ENCODE results near the gene SPC24.
"Not testable (repeated sequence)": the region's sequence is repeated elsewhere in the genome, so short reads cannot be mapped to it uniquely, and the experiment has no call there.

The SPC24 gene

GRCh38 chr19:11121963-11122362, 33.6 kb downstream of the SPC24 start:
- not testable (repeated sequence) for DNase-seq

- DNase-seq = no peak
Observed at GRCh38 chr19:11116507-11116906, 39.1 kb downstream of the SPC24 start.

- DNase-seq = no peak
Observed at GRCh38 chr19:11115895-11116446, 39.6 kb downstream of the SPC24 start.

GRCh38 chr19:11115042-11115441, 40.5 kb downstream of the SPC24 start:
- DNase-seq = no peak

- no peak for DNase-seq
Observed at GRCh38 chr19:11113140-11113708, 42.4 kb downstream of the SPC24 start.

GRCh38 chr19:11111771-11112144, 43.8 kb downstream of the SPC24 start:
- no peak for DNase-seq

GRCh38 chr19:11111117-11111770, 44.3 kb downstream of the SPC24 start:
- no peak for DNase-seq

GRCh38 chr19:11108746-11109145, 46.8 kb downstream of the SPC24 start:
- DNase-seq = no peak

GRCh38 chr19:11106477-11106876, 49.1 kb downstream of the SPC24 start:
- DNase-seq = no peak

- DNase-seq = no peak
Observed at GRCh38 chr19:11105014-11105636, 50.5 kb downstream of the SPC24 start.

GRCh38 chr19:11103667-11104066, 51.9 kb downstream of the SPC24 start:
- not testable (repeated sequence) for DNase-seq

GRCh38 chr19:11102944-11103343, 52.6 kb downstream of the SPC24 start:
- DNase-seq = no peak

- DNase-seq = no peak
Observed at GRCh38 chr19:11101057-11101456, 54.5 kb downstream of the SPC24 start.

- no peak for DNase-seq
Observed at GRCh38 chr19:11100049-11100448, 55.5 kb downstream of the SPC24 start.

- DNase-seq = no peak
Observed at GRCh38 chr19:11098861-11099260, 56.7 kb downstream of the SPC24 start.

GRCh38 chr19:11098327-11098726, 57.3 kb downstream of the SPC24 start:
- DNase-seq = no peak

GRCh38 chr19:11097367-11097766, 58.2 kb downstream of the SPC24 start:
- DNase-seq = not testable (repeated sequence)

GRCh38 chr19:11096210-11096841, 59.3 kb downstream of the SPC24 start:
- peak; percentile 78 for DNase-seq
